ENCODE results near the gene RNU7-1.
A peak's percentile ranks its signal among the peaks of the same experiment; 100 is the strongest.

RNU7-1 gene

GRCh38 chr12:6938353-6939190 is 5.0 kb upstream of the RNU7-1 start:
- FAIRE-seq, result no peak

- FAIRE-seq, result no peak
Observed at GRCh38 chr12:6939191-6939540, 4.5 kb upstream of the RNU7-1 start.

- FAIRE-seq, result no peak
Observed at GRCh38 chr12:6941267-6941666, 2.3 kb upstream of the RNU7-1 start.

GRCh38 chr12:6941782-6942181 is 1.8 kb upstream of the RNU7-1 start:
- no peak for FAIRE-seq

- FAIRE-seq, result no peak
Observed at GRCh38 chr12:6942331-6942665, 1.3 kb upstream of the RNU7-1 start.

GRCh38 chr12:6943389-6943721 is 261 bp upstream of the RNU7-1 start:
- FAIRE-seq, result peak; percentile 97

GRCh38 chr12:6944381-6945186 is 968 bp downstream of the RNU7-1 start:
- peak; percentile 87 for FAIRE-seq

- FAIRE-seq, result no peak
Observed at GRCh38 chr12:6945613-6946012, 2.0 kb downstream of the RNU7-1 start.

- no peak for FAIRE-seq
Observed at GRCh38 chr12:6946033-6946919, 2.7 kb downstream of the RNU7-1 start.

GRCh38 chr12:6946920-6947374 is 3.3 kb downstream of the RNU7-1 start:
- FAIRE-seq, result no peak

GRCh38 chr12:6947615-6948014 is 4.0 kb downstream of the RNU7-1 start:
- FAIRE-seq, result no peak

GRCh38 chr12:6948873-6949594 is 5.4 kb downstream of the RNU7-1 start:
- FAIRE-seq, result no peak

- FAIRE-seq, result no peak
Observed at GRCh38 chr12:6950401-6950801, 6.8 kb downstream of the RNU7-1 start.

- no peak for FAIRE-seq
Observed at GRCh38 chr12:6950811-6951540, 7.4 kb downstream of the RNU7-1 start, which contains the start of gene PTPN6. Gene PTPN6 (plus strand): TSS chr12:6951356. CDS start chr12:6951513, 157 bp downstream.

- no peak for FAIRE-seq
Observed at GRCh38 chr12:6951551-6952120, 8.0 kb downstream of the RNU7-1 start.

- no peak for FAIRE-seq
Observed at GRCh38 chr12:6952121-6952862, 8.7 kb downstream of the RNU7-1 start.

GRCh38 chr12:6952863-6953441 is 9.3 kb downstream of the RNU7-1 start:
- FAIRE-seq, result no peak

GRCh38 chr12:6953442-6954315 is 10.1 kb downstream of the RNU7-1 start:
- FAIRE-seq, result no peak
